Effector CD4-positive, alpha-beta T cell (primary cell): Measurements from ENCODE around the gene DENND5B.

Source experiments
- DNase-seq: peaks from one replicate; pipeline ENCODE4 v3.0.0-alpha.2; 2020

DENND5B gene

DNA sequence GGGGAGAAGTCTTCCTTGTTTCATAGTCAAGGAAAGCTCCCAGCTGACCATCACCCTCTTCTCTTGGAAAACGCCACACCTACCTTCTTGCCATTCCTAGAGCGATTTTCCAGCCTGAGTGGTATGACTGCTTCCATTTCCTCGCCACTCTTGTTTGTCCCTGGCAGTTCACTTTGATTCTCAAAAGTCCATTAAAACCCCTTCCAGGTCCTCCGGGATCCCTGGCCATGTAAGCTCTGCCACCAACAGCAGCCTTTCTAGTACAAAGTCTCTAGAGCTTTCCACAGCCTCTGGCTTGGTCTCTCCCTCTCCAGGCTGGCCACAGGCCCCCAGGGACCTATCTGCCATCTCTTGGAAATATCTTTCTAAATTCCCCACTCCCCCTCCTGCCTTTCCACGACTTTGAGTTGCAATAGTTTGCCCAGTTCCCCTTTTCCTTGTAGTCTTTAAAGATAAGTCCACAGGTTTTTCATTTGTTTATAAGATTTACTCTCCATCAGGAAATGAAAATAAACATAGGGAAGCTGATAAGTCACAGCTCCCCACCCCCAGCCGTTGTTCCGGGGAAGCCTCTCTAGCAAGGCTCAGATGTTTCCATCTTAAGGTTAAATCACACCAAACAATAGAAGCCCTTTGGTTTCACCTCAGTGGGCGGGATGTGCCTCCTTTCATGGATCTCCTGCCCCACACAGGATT is 222.1 kb downstream of the DENND5B start:
- no peak for DNase-seq

- DNase-seq = no peak
Observed at GRCh38 chr12:31366104-31366621, 224.8 kb downstream of the DENND5B start.

- DNase-seq = no peak
Observed at GRCh38 chr12:31363831-31364230, 227.1 kb downstream of the DENND5B start.

- DNase-seq = no peak
Observed at GRCh38 chr12:31363416-31363809, 227.5 kb downstream of the DENND5B start.

- no peak for DNase-seq
Observed at GRCh38 chr12:31362759-31363415, 228.0 kb downstream of the DENND5B start.

DNA sequence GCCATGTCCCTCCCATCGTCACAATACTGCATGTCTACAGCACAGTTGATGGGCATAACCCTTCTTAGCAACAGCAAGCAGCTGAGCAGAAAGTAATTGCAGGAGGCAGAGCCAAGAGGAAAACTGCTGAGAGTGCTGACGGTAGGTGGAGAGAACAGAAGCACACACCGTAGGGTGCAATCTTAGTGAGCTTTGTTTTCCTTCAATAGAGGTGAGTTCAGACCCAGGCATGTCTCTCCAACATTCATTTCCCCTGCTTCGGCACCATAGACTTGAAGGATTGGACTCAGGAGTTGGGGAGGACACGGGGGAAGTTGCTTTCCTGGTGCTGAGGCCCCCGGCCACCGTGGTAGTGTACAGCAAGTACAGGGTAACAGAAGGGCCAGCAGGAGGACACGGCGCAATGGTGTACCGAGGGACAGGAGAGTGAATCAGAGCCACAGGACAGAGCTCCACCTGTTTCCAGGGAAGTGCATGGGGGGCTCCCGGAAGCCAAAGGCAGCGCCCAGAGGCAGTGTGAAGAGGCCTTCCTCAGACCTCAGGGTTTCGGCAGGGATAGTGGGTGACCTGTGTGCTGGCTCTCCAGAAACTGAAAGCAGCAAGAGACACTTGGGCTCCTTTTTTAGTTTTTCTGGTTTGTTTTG is 228.7 kb downstream of the DENND5B start:
- no peak for DNase-seq

DNA sequence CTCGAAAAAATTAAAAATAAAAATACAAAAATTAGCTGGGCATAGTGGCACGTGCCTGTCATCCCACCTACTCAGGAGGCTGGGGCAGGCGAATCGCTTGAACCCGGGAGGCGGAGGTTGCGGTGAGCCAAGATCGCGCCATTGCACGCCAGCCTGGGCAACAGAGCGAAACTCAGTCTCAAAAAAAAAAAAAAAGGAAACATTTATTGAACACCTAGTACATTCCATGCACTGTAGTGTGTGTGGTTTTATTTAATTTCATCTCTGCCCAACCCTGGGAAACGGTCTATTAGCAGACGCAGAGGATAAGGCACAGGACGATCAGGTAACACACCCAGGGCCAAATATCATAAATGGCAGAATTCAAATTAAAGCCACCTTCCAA is 229.2 kb downstream of the DENND5B start:
- no peak for DNase-seq

DNA sequence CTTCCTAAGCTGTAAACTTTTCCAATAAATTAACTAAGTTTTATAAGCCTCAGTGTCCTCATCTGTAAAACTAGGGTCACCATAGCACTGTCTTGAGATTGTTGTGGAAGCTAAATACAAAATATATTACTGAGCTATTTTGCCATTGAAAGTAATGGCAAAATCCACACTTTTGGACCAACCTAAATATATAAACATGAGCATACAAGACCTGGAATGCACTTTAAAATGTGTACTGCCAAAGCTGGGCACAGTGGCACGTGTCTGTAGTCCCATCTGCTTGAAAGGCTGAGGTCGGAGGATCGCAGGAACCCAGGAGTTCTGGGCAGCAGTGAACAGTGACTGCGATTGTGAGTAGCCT is 235.2 kb downstream of the DENND5B start:
- no peak for DNase-seq

DNA sequence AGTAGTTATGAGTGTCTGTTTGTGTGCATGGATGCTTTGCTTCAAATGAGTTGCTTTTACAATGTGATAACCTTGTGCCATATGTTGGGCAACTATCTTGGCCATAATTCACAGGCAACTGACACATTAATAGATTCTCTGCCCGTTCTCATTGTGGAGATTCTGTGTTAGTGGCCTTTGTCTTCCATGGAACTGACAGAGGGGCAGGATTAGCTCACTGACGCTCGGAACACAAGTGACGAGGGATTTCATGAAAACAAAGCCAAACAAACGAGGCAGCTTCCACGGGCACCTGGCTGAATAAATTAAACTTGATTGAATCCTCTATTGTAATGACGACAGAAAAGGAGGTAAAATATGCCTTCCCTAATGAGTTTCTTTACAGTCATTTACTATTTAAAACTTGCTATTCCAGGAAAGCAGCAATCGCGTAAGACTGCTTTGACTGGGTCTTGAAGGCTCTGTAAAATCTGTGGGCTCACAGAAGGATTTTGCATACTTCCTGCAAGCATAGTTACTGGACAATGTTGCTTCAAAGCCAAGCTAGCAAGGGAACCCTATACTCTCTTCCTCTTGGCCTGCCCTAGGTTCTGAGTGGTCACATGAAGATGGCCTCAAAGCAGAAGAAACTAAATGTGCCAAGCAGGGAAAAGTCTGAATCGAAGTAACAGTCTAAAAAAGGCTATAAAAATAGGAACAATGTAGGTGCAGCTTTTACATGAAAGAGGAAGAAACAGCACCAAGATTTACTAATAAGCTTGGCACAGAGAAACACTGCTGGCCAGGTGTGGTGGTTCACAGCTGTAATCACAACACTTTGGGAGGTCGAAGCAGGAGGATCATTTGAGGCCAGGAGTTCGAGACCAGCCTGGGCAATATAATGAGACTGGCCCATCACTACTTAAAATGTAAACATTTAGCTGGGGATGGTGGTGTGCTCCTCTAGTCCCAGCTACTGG is 236.9 kb downstream of the DENND5B start:
- no peak for DNase-seq

DNA sequence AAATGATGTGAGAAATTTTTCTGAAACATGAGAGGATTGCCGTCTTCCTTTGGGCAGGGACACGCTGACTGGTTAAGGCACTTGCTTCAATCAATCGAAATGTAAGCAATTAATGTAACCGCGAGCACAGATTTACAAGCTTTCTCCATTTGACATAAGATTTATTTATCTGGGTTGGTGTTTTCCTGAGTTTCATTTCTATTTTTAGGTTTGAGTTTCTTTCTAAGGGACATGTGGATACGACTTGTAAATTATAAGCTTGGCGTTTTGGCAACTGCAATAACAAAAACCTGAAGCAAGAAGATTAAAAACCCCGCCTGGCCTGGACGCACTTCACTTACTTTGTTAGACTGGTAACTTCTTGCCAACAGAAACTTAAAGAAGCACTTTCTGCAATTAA is 244.7 kb downstream of the DENND5B start:
- no peak for DNase-seq

DNA sequence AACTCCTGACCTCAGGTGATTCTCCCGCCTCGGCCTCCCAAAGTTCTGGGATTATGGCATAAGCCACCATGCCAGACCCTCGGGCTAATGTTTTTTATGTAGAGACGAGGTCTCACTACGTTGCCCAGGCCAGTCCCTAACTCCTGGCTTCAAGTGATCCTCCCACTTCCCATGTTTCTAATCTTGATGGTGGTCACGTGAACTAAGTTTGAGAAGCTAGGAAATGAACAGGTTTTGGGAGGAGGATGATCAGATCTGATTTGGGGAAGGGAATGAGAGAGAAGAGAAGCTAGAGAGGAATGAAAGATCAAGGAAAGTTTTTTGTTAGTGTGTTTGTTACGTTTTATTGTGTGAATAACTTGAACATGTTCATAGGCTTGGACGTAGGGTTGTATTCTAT is 247.8 kb downstream of the DENND5B start:
- no peak for DNase-seq

DNA sequence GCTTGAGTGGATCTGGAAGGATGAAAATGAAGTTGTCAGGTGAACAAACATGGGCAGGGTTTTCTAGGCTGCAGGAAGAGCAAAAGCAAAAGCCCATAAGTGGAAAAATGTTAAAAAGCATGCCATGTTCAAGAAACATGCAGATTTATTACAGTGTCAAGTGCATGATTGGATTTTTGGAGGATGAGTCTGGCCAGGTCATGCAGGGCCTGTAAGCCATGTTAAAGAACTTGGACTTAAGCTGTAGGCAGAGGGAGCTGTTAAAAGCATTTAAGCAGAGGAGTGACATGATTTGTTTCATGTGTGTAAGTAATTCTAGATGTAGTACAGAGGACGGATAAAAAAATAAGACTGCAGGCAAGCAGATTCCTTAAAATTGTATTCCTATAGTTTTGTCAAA is 248.7 kb downstream of the DENND5B start:
- DNase-seq = no peak

GRCh38 chr12:31339831-31340622 is 250.9 kb downstream of the DENND5B start:
- no peak for DNase-seq

DNA sequence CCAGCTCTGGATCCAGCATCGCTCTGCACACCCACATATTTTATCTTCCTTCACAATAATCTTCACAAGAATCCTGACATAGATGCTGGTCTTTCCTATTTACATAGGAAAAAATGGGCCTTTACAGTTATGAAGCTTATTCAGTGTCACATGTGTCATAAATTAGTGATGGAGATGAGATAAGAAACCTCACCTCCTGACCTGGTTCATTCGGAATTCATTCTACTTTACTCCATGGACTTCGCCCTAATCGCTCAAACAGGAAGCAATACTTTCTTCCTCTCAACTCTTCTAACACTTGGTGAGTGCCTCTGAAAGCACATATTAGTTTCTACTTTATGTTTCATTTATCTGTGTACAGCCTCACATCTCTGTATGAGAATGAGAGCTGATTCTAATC is 253.0 kb downstream of the DENND5B start:
- DNase-seq = no peak
